Measurements from ENCODE around the gene MLLT10.

Gene MLLT10

DNA sequence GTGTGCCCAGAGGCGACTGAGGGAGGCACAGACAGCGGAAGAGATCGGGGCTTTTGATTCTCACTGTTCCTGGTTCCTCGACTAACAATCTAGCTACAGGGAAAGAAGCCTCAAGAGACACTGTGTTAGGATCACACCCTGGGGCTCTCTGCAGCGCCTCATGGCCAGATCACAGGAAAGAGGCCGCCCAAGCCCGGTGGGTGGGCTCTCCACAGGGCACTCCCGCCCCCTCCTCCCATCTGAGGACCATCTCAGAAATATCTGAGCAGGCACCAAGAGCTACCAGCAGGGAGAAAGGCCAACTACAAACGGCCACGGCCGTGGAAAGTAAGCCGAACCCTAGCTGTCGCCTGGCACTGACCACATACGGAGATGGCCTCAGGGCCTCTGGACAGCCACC, 224.2 kb downstream of the MLLT10 start:
- no peak for DNase-seq (ENCODE audit: low spot score)
- H3K27ac ChIP-seq = no peak overlapping the region
- TF ChIP-seq, protein P1, sequence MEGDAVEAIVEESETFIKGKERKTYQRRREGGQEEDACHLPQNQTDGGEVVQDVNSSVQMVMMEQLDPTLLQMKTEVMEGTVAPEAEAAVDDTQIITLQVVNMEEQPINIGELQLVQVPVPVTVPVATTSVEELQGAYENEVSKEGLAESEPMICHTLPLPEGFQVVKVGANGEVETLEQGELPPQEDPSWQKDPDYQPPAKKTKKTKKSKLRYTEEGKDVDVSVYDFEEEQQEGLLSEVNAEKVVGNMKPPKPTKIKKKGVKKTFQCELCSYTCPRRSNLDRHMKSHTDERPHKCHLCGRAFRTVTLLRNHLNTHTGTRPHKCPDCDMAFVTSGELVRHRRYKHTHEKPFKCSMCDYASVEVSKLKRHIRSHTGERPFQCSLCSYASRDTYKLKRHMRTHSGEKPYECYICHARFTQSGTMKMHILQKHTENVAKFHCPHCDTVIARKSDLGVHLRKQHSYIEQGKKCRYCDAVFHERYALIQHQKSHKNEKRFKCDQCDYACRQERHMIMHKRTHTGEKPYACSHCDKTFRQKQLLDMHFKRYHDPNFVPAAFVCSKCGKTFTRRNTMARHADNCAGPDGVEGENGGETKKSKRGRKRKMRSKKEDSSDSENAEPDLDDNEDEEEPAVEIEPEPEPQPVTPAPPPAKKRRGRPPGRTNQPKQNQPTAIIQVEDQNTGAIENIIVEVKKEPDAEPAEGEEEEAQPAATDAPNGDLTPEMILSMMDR (conservative IDR thresholded peaks at IDR 0.05; ENCODE audit: low read depth) = no peak
- ChIA-PET CTCF (interaction anchor here (0.5 kb wide), 1 partner anchor 170 kb away, joined by 3 read pairs; no protein-coding TSS in a partner anchor), POLR2A (ENCODE audit: low non-redundant PET) (no interaction called here)

DNA sequence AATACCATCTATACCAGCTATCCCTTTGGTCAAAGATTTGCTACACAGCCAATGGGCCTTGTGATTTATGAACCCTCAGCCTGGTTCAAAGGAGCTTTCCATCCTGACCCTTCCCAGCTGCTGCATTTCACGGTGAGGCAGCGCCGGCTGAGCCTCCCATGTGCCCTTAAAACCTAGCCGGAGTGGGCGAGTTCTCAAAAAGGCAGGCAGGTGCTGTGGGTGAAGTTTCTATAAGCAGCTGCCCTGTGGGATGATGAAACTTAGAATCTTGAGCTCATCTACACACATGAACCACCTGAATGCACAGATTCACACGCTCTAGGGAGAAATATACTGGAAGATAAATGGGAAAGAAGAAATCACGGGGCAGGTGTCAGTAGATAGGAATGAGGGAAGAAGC, 224.7 kb downstream of the MLLT10 start:
- ChIA-PET POLR2A (ENCODE audit: low non-redundant PET) (no interaction called here), CTCF (interaction anchor here (0.5 kb wide), 1 partner anchor 170 kb away, joined by 3 read pairs; no protein-coding TSS in a partner anchor)
- H3K27ac ChIP-seq = no peak overlapping the region
- TF ChIP-seq, protein P1 (conservative IDR thresholded peaks at IDR 0.05; ENCODE audit: low read depth) = no peak
- no peak for DNase-seq (ENCODE audit: low spot score)

DNA sequence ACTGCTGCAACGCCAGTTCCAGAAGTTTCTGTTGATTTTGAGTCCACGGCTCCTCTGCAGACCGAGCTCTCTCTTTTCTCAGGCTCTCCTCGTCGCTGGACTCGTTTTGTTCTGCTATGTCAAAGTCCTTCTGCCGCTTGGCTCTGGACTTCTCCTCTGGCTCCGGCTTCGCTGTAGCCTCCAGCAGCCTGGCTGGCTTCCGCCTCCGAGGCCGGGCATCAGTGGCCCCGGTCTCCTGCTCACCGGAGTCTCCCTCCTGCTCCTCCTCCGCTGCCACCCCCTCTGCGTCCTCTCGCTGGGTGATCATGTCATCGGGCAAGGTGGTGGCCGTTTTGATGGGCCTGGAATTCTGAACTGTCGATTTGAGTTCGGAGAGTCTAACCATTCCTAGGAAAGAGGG, 225.2 kb downstream of the MLLT10 start:
- ChIA-PET POLR2A (ENCODE audit: low non-redundant PET) (no interaction called here), CTCF (no interaction called here)

DNA sequence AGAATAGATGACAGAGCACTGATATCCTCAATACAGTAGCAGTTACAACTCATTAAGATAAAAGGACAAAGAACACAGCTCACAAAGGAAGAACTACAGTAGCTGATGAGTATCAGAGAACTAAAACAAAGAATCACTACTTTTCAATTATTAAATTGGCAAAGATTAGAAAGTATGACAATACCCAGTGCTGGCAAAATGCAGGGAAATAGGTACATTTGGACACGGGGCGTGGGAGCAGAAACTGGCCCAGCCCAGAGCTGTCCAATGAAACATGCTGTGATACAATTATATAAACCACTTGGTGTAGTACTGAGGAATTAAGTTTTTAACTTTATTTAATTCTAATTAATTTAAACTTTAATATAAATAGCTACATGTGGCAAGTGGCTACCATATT, 226.3 kb downstream of the MLLT10 start:
- CTCF ChIA-PET = no interaction called here

More for the DNA sequence above, 225.2 kb downstream of the MLLT10 start:
- H3K27ac ChIP-seq = no peak overlapping the region
- DNase-seq (ENCODE audit: low spot score) = no peak
- TF ChIP-seq, protein P1 (conservative IDR thresholded peaks at IDR 0.05; ENCODE audit: low read depth) = no peak

DNA sequence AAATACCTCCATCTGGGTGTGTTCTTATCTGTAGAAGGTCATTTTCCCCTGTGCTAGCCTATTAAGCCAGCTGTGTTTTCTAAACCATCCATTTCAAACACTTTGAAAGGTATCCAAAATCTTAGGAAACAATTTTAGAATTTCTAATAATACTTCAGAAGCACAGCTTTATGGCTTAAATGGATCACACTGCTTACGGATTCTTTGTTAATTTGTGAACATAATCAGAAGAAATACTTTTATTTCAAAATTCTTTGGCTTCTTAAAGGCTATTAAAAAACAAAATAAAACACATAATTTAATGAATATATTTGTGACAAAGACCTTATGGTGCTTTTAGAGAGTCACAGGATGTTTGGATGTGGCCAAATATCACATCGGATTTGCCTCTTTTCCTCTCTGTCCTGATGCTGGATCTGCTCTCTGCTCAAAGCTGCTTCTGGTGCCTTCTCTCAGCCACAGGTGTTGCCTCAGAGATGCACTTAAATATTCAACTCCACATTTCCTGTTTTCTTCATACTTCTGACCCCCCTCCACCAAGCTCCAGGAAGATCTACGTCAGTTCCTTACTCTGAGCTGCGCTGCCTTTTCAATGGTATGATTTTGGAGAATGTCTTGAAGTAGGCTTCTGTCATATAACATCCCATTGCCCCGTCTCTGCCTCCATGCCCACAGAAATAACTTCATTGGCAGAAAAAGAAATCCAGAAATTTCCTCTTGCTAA, 230.6 kb downstream of the MLLT10 start:
- H3K27ac ChIP-seq = no peak overlapping the region
- DNase-seq (ENCODE audit: low spot score) = no peak
- ChIA-PET POLR2A (ENCODE audit: low non-redundant PET) (no interaction called here), CTCF (no interaction called here)
- TF ChIP-seq, protein P1 (conservative IDR thresholded peaks at IDR 0.05; ENCODE audit: low read depth) = no peak

More for the DNA sequence above, 226.3 kb downstream of the MLLT10 start:
- H3K27ac ChIP-seq = no peak overlapping the region
- POLR2A ChIA-PET (ENCODE audit: low non-redundant PET) = no interaction called here
- DNase-seq (ENCODE audit: low spot score) = no peak
- TF ChIP-seq, protein P1 (conservative IDR thresholded peaks at IDR 0.05; ENCODE audit: low read depth) = no peak

DNA sequence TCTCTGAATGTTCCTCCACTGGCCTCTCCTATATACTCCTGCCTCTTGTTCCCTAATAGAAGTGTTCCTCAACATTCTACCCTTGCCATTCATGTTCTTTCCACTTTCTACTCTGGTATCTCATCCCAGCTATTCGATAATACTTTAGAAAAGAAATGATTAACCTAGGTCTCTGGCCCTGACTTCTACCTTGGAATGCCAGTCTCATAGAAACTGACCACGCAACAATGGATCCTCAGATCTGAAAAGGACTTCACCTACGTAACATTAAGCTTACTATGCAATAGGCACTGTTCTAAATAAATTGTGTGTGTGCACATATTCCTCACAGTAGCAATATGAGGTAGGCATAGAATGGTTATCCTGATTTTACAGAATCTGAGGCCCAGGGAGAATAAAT, 235.0 kb downstream of the MLLT10 start:
- ChIA-PET CTCF (no interaction called here), POLR2A (ENCODE audit: low non-redundant PET) (no interaction called here)
- DNase-seq (ENCODE audit: low spot score) = no peak
- no peak overlapping the region for H3K27ac ChIP-seq
- TF ChIP-seq, protein P1 (conservative IDR thresholded peaks at IDR 0.05; ENCODE audit: low read depth) = no peak

Data from RWPE1 (cell line).